GM18519 (cell line): ENCODE measurements around the gene TEX19.
"Not testable (repeated sequence)": the region's sequence is repeated elsewhere in the genome, so short reads cannot be mapped to it uniquely, and the experiment has no call there.

Experiments used
- ATAC-seq: cut with Tn5 transposase; IDR thresholded peaks from one replicate; pipeline ENCODE4 v1.9.1; 2021; ENCODE audit warnings: mild to moderate bottlenecking, moderate library complexity; ENCODE audit not compliant: unreplicated experiment, low FRiP score

TEX19 gene

DNA sequence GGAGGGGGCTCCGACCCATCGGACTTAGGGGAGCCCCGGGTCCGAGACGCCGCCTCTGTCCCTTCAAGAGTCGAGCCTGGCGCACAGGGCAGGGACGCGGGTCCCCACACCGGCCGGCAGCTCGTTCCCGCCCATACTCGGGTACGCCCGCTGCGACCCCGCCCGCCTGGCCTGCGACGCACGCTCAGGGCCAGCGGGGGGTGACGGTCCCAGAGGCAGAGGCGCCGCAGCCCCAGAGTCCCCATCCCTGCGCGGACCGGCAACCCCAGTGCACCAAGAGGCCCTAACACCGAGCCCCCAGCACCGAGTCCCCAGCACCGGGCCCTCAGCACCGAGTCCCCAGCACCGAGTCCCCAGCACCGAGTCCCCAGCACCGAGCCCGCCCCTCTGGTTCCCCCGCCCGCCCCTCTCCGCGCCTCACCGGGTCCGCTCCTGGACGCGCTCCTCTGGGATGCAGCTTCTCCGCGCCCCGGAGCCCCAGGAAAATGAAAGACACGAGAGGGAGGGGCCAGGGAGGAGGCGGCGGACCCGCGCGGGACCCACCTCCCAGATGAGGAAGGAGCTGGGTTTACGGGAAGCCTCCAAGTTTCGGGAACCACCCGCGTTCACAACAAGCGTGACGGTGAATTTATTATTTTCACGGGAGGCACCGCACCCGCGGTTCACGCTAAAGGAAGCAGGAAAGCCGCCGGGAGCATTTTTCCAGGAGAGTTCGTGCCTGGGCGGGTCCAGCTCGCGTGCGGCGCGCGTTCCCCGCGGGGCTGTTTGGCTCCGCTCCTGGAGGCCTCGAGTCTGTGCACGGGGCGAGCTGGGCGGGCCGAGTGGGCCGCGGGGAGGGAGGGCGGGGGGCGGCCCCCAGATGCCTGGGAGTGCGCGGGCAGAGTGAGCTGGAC, 25.5 kb upstream of the TEX19 start, which contains the start of gene SECTM1:
SECTM1 (minus strand) TSS at position 488 of the 893 bp plus-strand sequence. CDS start 6,526 bp downstream, outside the sequence.
- ATAC-seq, result no peak

DNA sequence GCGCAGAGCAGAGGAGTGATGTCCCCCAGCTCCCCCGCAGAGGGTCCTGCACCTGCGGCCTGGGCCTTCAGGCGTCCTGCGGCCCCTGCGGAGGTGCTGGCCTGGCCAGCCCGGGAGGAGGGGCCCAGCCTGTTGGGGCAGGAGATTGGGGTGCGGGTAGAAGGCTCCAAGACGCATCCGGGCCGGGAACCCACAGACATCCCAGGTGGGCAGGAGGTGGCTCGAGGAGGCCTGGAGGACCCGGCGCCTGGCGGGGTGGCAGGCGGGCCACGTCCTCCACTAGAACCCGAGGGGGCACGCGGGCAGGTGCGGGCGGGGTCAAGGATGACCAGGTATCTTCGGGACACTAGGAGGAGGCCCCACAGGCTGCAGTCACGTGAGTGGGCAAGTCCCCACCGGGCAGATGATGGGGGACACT, 24.8 kb upstream of the TEX19 start:
- ATAC-seq, result no peak

DNA sequence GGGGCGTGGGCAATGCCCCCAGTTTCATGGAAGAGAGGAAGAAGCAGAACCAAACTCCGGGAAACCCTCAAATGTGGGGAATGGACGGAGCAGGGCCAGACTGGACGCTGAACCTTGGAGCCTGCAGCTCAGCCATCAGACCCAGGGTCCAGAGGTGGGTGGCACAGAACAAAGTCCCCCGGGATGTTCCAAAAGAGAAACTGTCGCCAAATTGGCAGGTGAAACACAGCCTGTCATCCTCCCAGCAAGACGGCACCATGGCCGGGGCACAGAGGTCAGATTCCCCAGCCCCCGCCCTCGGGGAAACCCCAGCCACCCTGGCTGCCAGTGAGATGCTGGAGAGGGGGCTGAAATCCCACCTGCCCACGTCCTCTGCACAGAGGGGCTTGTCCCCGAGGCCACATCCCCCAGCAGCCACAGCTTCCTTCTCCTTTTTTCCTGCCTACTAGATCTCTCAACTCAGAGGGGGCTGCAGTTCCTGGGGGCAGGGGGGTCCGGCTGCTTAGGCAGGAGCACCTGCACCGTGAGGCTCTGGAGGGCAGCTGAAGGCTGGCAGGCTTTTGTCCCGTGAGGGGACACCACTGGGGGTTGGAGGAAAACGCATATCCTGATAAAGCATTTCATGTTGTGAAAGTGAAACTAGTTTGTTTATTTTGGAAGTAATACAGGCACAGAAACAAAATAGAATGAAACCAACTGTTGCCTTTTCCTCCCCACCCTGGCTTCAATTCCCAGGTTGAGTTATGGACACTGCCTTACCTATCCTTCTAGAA, 24.2 kb upstream of the TEX19 start:
- ATAC-seq, result no peak

DNA sequence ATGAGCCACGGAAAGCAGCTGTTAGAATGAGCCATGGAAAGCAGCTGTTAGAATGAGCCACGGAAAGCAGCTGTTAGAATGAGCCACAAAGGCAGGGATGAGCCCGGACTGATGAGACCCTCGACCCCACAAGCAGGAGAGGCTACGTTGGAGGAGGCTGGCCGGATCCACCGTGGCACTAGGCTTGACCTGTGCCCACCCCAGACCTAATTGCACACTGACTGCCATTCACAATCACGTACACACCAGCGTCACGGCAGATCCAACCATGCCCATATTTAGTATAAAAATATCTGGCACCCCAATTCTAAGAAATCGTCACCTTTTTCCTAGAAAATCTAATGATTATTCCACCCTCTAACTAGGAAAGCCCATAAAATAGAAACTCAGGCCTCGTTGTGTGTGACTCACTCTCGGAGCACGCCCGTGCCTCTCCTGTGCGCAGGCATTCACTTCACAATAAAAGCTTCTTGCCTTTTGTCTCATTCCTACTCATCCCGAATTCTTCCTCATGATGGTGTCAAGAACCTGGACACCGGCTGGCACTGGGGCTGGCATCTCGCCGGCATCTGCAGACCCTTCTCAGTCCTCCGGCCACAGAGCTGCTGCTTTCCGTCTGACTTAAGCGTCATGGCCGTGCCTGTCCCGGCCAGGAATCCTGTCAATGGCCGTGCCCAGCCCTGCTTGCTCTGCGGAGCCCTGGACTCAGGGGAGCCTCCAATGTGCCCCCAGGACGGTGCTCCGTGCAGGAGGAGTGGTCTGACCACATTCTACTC, 20.0 kb upstream of the TEX19 start:
- no peak for ATAC-seq

DNA sequence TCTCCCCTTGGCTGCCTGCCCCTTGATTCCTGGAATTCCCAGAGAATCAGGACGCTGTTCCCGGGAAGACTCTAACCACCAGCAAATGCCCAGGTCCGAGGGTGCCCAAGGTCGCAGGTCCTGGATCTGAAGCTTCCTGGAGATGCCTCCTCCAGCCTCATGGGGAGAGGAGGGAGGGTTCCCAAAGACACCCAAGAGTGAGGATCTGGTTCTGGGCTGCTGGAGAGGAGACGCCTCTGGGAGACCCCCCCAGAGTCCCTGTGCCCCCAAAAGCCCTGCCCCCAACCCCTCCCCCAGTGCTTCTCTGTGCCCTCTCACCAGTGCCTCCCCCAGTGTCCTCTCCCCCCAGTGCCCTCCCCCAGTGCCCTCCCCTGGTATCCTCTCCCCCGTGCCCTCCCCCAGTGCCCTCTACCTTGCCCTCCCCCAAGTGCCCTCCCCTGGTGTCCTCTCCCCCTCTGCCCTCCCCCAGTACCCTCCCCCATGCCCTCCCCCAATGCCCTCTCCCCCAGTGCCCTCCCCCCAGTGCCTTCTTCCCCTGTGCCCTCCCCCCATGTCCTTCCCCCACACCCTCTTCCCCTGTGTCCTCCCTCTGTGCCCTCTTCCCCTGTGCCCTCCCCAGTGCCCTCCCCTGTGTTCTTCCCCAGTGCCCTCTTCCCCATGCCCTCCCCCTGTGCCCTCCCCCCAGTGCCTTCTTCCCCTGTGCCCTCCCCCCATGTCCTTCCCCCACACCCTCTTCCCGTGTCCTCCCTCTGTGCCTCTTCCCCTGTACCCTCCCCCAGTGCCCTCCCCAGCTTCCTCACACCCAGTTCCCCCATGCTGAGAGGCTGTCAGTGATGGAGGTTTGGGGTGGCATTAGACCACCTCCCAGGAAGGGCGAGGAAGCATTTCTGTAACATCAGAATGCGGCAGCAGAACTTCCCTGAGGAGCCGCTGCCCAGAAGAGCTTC, 19.1 kb upstream of the TEX19 start:
- ATAC-seq, result no peak

DNA sequence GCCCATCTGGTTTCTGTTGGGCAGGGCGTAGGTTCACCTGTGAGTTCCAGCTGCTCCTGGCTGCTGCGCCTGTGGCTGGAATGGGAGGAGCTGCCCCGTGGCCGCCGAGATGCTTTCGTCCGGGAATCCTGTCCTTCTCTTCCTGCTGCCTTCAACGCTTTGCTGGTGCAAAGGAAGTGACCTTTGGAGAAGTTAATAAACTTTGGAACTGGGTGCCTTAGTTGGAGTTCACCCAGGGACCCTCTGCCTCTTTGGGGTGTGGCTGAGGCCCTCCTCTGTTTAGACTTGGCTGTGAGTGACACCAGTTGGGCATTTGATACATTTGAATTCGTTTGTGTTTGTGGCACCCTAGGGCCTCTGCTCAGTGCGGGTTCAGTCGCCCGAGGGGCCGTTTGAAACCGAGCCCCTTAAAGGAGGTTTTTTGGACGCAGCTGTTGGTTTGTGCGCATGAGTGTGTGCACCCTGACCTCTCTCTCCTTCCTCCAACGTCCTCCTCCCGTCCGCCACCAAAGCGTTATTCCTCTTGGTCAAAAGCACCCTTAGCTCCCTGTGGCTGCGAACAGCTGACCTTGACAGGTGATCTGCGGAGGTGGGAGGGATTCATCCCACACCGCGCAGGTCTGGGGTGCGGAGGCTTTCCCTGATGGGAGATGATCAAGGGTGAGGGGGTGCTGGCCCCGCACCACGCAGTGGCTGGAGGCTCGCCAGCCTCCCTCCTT, 16.5 kb upstream of the TEX19 start:
- no peak for ATAC-seq

DNA sequence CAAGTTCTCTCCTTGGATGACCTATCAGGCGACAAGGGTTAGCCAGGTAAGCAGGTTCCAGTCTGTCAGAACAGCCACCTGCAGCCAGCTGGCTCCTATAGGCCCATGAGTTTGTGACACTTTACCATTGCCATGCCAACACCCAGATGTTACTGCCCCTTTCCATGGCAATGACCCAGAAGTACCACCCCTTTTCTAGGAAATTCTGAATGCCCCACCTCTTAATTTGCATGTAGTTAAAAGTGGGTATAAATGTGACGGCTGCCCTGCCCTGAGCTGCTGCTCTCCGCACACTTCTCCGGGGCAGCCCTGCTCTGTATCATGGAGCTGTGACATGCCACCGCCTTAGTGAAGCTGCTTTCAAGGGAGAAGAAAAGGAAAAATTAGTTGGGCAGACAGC, 15.5 kb upstream of the TEX19 start:
- no peak for ATAC-seq

DNA sequence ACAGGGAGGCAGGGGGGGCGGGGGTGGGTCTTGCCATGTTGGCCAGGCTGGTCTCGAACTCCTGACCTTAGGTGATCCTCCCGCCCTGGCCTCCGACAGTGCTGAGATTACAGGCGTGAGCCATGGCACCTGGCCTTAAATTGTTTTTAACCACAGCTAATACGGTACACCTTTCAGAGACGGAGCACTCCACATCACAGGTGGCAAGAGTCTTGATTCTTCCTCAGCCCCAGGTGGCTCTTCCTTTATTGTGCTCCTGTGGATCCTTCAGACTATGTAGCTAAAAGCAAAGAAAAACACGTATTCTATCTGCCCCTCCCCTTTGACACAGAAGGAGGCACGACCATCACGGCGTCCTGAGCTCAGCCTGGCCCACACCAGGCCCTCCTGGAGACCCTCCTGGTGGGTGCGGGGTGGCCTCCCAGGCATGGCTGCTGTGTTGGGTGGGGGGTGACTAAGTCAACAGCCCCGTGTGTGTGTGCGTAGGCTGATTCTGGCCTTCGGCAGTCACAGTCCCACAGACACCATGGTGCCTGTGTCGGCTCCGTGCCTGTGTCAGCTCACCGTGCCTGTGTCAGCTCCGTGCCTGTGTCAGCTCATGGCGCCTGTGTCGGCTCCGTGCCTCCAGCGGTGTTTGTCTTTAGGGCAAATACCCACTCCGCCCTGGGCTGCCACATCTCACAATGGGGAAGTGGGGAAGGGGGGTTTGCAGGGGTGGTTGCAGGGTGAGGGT, 14.7 kb upstream of the TEX19 start:
- no peak for ATAC-seq

DNA sequence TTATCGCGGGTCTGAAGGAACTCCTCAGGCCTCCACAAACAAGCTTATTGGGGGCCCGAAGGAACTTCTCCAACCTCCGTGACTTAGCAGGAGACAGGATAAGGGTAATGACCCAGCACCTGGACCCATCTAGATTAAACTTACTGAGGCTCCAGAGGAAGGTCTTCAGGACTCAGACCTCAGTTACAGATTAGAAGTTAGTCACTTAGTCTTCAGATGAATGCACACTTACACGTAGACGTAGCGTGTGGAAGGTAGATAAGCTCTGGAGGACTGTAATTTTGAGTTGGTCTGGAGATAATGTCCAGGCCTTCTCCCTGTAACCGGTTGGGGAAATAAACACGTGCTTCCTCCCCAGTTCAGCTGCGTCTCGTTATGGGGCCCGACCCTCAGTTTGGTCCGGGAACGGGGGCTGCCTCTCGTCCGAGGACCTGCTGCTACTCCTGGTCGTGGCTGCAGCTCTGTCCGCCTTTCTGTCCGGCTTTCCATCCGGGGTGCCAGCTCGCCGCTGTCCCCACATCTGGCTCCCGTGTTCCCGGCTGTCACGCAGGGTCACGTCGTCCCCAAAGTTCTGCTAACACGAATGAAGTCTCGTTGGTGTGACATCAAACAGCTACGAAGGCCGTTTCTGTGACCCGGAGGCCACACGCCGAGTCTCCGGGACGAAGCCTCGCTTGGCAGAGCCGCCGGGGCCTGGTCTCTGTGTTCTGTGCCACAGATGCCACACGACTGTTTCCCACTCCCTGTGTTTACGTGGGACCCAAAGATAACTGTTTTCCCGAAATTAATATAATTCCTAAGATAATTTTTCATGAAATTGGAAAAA, 13.7 kb upstream of the TEX19 start:
- no peak for ATAC-seq

DNA sequence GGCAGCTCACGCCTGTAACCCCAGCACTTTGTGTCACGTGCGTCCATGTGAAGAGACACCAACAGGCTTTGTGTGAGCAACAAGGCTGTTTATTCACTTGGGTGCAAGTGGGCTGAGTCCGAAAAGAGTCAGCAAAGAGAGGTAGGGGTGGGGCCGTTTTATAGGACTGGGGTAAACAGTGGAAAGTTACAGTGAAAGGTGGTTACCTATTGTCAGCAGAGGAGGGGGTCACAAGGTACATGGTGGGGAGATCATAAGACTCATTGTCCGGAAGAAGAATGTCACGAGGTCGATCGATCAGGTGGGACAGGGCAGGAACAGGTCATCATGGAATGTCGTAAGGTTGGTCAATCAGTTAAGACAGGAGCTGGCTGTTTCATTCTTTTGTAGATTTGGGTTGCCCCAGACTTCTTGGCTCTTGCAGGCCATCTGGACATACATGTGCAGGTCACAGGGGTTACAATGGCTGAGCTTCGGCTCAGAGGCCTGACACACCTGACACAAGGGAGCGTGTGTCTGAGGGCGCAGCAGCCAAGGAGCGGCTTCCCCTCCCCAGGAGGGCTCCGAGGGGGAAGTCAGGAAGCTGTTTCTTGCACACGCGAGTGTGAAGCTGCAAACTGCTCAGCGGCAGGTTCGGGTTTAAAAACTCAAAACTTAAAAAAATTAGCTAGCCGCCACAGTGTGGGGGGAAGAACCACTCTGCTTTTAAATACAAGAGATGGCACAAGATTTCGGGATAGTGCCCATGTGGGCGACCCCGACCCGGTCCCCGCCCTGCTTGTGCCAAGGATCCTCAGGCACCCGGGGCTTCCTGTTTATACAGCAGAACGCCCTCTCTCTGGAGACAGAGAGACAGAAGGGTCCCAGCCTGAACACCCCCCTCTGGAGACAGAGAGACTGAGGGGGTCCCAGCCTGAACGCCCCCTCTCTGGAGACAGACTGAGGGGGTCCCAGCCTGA, 12.4 kb upstream of the TEX19 start:
- no peak for ATAC-seq

DNA sequence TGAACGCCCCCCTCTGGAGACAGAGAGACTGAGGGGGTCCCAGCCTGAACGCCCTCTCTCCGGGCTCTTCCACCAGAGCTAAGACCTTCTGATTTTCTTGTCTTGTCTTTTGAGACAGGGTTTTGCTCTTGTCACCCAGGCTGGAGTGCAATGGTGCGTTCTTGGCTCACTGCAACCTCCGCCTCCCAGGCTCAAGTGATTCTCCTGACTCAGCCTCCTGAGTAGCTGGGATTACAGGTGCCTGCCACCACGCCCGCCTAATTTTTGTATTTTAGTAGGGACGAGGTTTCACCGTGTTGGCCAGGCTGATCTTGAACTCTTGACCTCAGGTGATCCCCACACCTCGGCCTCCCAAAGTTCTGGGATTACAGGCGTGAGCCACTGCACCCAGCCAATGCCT, 11.1 kb upstream of the TEX19 start:
- not testable (repeated sequence) for ATAC-seq

DNA sequence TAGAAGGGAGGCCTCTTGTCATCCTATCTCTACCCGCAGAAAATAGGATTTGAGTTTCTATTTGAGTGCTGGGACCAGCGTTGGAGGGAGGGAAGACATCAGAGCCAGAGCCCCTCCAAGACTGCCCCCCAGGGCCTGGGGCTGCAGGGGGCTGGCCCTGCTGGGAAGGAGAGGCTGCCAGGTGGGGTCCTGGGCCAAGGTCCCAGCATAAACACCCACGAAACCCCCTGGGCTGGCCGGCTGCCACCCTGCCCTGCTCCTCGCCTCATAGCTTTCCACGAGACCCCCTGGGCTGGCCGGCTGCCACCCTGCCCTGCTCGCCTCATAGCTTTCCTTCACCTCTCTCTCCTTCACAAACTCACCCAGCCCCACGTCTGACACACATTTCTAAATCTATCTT, 10.6 kb upstream of the TEX19 start:
- ATAC-seq, result no peak

DNA sequence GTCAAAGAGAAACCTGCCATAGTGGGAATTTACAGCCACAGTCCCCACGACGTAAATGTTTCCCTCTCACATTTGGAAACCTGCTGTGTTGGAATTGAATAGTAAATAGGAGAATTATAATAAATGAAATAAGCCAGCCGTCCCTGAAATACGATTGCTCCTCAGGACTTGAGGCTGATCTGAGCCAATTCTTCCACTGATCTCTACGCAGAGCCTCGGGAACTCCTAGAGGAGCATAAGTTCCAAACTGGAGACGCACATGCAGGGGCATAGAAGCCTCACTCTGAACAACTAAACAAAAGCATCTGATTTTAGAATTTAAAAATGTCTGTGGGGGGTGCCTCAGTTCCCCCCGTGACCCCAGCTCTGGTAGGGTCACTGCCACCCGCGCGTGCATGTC, 10.2 kb upstream of the TEX19 start:
- ATAC-seq, result no peak

DNA sequence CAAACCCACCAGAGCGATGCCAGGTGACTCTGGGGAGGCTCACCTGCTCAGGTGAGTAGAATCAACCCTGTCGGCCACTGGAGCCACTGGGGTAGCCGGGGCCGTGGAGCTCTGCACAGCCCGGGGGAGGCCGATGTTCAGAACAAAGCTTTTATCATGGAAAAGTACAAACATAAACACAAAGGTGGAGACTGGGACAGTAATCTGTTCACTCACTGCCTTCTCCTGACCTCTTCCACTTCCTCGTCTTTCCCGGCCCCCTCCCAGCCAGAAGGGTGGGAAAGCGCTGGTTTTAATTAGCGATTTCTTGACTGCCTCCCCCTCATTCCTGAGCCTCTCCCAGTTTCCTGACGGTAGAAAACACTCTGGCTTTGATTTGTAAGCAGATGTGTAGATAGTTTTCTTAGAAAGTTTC, 9.8 kb upstream of the TEX19 start:
- no peak for ATAC-seq

DNA sequence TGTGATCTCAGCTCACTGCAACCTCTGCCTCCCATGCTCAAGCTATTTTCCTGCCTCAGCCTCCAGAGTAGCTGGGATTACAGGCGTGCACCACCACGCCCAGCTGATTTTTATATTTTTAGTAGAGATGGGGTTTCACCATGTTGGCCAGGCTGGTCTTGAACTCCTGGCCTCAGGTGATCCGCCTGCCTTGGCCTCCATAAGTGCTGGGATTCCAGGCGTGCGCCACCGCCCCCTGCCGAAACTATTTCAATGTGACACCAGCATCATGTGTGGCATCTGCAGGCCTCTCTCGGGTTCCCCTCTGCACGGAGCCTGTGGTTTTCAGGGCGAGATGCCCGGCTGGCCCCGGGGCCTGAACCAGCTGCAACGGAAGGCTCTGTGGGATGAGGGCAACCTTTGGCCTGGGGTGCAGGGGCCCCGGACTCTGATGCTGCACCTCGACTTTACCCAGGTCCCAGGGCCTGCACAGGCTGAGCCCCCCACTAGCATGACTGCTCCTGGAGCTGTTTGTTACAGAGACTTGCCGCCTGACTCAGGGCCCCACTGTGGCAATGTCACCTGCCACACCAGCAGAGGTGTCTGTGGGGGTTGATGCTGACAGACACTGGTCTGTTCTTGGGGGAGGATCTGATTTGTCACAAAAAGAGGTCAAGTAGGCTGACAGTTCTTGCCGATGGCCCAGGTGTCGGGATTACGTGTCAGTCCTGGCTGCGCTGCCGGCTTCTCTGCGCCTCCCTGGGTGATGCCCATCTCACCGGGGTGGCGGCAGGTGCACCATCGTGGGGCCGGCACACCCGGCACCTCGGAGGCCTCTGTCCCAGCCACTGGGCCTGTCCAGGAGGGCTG, 8.6 kb upstream of the TEX19 start:
- no peak for ATAC-seq
